Suprapubic skin (tissue), 4 donors: ENCODE results near the gene HEMGN.

Experiments used
- POLR2A ChIP-seq, 2 donors: fragments of 450-650 bp; IDR thresholded peaks; one replicate each; pipeline ENCODE4 v1.6.1; 2017; ENCODE audit warnings: antibody characterized with exemption in 2 of 2, mild to moderate bottlenecking in 2 of 2, moderate library complexity in 2 of 2
- POLR2AphosphoS5 ChIP-seq, 3 donors: sonication (generic); formaldehyde crosslinking; IDR thresholded peaks; one replicate each; pipeline ENCODE4 v1.6.1; 2017; ENCODE audit warnings: antibody characterized with exemption in 3 of 3
- TF ChIP-seq, protein P1 (sequence below), 2 donors: fragments of 200-600 bp in 1 of 2; fragments of 450-650 bp in 1 of 2; sonication (generic) in 1 of 2; IDR thresholded peaks; one replicate each; pipeline ENCODE4 v1.5.1; 2016 to 2019; ENCODE audit warnings: antibody characterized with exemption in 2 of 2, mild to moderate bottlenecking in 1 of 2, moderate library complexity in 1 of 2

DNA sequence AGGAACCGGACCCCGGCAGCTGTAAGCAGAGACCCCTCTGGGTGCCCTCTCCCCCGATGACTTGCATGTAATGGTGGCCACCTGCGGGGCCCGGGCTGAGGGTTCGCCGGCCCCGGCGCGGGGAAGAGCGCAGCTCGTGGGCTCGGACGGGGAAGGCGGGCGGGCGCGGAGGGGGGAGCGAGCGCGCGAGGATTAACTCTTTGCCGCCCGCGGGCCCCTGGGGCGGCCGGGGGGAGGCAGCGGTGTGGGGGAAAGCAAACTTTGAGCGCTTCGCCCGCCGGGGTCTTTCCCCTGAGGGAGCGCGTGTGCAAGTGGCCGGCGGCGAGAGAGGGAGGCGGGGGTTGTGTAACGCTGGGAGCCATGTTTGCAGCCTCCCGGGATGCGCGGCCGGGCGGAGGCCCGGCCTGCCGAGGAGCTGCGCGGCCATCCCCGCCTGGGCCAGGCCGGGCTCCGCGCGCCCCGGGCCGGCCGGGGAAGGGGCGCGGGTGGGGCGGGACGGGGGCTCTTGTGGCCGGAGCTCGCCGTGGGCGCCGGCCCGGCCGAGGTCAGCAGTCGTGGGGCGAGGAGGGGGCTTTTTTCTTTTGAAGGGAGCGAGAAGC lies 45.7 kb upstream of the HEMGN start:
- TF ChIP-seq, protein P1, sequence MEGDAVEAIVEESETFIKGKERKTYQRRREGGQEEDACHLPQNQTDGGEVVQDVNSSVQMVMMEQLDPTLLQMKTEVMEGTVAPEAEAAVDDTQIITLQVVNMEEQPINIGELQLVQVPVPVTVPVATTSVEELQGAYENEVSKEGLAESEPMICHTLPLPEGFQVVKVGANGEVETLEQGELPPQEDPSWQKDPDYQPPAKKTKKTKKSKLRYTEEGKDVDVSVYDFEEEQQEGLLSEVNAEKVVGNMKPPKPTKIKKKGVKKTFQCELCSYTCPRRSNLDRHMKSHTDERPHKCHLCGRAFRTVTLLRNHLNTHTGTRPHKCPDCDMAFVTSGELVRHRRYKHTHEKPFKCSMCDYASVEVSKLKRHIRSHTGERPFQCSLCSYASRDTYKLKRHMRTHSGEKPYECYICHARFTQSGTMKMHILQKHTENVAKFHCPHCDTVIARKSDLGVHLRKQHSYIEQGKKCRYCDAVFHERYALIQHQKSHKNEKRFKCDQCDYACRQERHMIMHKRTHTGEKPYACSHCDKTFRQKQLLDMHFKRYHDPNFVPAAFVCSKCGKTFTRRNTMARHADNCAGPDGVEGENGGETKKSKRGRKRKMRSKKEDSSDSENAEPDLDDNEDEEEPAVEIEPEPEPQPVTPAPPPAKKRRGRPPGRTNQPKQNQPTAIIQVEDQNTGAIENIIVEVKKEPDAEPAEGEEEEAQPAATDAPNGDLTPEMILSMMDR (IDR thresholded peaks at IDR 0.05): no peak
- TF ChIP-seq POLR2A (IDR thresholded peaks at IDR 0.05) (no peak), POLR2AphosphoS5 (IDR thresholded peaks at IDR 0.05) (peak in 1 of 3 donors; percentile 8)
